SU-DHL-6 (cell line): ENCODE data around the gene MTCL1.

ENCODE experiments used
- H2AFZ ChIP-seq: fragments of 200-600 bp; sonication (generic); 2 replicates; pipeline ENCODE4 v1.6.1; 2014; ENCODE audit warnings: low read depth, mild to moderate bottlenecking, moderate library complexity, mixed read lengths, antibody characterized with exemption, low read length; ENCODE audit not compliant: severe bottlenecking
- H3F3A ChIP-seq: fragments of 200-600 bp; shearing (Covaris generic); 2 replicates; pipeline ENCODE4 v1.6.0; 2016; ENCODE audit warnings: antibody characterized with exemption, mild to moderate bottlenecking; ENCODE audit not compliant: insufficient read depth
- H3K27ac ChIP-seq: fragments of 200-600 bp; sonication (generic); 2 replicates; pipeline ENCODE4 v1.5.1; 2016; ENCODE audit warnings: low read depth, mild to moderate bottlenecking, low read length, moderate library complexity, mixed read lengths
- H3K27me3 ChIP-seq: fragments of 200-600 bp; sonication (generic), shearing (Covaris generic); 2 replicates; pipeline ENCODE4 v1.6.0; 2014; ENCODE audit warnings: mild to moderate bottlenecking, low read length
- H3K36me3 ChIP-seq: fragments of 200-600 bp; sonication (generic); 2 replicates; pipeline ENCODE4 v1.6.1; 2014; ENCODE audit warnings: mild to moderate bottlenecking, low read length, mixed read lengths
- H3K4me2 ChIP-seq: fragments of 300-600, 200-600 bp; shearing (Covaris generic), sonication (generic); 2 replicates; pipeline ENCODE4 v1.6.0; 2014; ENCODE audit warnings: low read length, low read depth, mild to moderate bottlenecking; ENCODE audit not compliant: poor library complexity, severe bottlenecking
- H3K4me3 ChIP-seq: fragments of 200-600 bp; sonication (generic); 2 replicates; pipeline ENCODE4 v1.5.1; 2014; ENCODE audit warnings: antibody characterized with exemption, low read length, mild to moderate bottlenecking, mixed read lengths; ENCODE audit not compliant: insufficient read depth, poor library complexity, severe bottlenecking
- H3K79me2 ChIP-seq: fragments of 200-600 bp; sonication (generic); 2 replicates; pipeline ENCODE4 v1.6.1; 2014; ENCODE audit warnings: mild to moderate bottlenecking, low read length, moderate library complexity; ENCODE audit not compliant: insufficient read depth
- H3K9ac ChIP-seq: fragments of 200-600 bp; sonication (generic); 2 replicates; pipeline ENCODE4 v1.7.0; 2014; ENCODE audit warnings: mild to moderate bottlenecking, low read length
- H3K9me2 ChIP-seq: fragments of 200-600 bp; sonication (generic); replicated peaks from 2 replicates; pipeline ENCODE4 v1.6.1; 2014; ENCODE audit warnings: low read length; ENCODE audit not compliant: insufficient read depth
- H3K9me3 ChIP-seq: fragments of 200-600 bp; sonication (generic); 2 replicates; pipeline ENCODE4 v1.6.1; 2014; ENCODE audit warnings: low read length, mixed read lengths; ENCODE audit not compliant: insufficient read depth
- H4K20me1 ChIP-seq: fragments of 200-600 bp; sonication (generic); 2 replicates; pipeline ENCODE4 v1.6.1; 2014; ENCODE audit warnings: low read depth, mild to moderate bottlenecking, antibody characterized with exemption, low read length, moderate library complexity, mixed read lengths
- CTCF ChIP-seq: fragments of 200-600 bp; sonication (generic); IDR thresholded peaks from one replicate; pipeline ENCODE4 v1.5.1; 2017; ENCODE audit warnings: antibody characterized with exemption, mild to moderate bottlenecking, low read length, moderate library complexity; ENCODE audit not compliant: insufficient read depth, poor library complexity, severe bottlenecking
- EZH2phosphoT487 ChIP-seq: fragments of 200-600 bp; sonication (generic), shearing (Covaris generic); conservative IDR thresholded peaks from 2 replicates; pipeline ENCODE4 v1.6.1; 2018; ENCODE audit warnings: mild to moderate bottlenecking, antibody characterized with exemption, low read length, moderate library complexity, mixed read lengths

MTCL1 gene

DNA sequence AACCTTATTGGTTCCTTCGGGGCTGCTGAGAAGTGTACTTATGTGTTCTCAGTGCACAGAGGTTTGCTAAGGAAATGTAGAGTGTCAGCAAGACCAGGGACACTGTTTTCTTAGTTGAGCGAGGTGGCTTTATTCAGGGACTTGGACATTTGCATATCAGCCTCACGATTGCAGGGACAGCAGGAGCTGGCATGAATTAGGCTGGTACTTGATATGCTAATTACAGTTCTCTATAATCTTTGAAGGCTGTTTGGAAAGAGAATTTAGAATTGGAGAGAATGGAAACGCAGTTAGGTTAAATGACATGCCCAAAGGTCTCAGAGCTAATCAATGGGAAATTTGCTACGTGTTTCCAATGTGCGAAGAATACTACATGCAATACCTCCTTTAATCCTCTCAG is 18.7 kb upstream of the MTCL1 start:
- no peaks in the 10 kb centered on the region for H3K27me3 ChIP-seq

DNA sequence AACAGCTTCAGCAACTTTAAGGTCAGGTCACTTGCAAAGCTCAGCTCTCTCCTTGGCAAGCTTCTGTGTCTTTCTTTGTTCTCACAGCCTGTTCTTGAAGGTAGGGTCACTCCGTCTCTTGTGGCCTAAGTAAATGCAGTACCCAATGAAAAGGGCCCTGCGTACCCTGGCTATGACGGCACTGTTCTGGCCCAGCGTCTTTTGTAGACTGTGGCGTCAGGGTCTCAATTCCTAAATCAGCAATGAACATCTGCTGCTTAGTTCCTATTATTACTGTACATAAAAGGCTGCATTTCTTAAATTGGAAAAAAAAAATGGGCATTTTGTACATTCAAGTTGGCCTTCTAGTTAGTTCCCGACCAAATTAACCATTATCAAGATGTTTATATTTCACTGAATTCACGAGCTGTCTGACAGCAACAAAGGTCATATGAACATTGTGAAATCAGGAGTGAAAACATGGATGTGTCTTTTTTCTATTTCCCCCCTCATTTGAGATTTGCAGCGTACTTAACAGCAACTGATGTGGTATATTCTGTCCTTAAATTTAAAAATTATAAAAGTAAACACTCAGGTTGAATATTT is 17.0 kb upstream of the MTCL1 start:
- H4K20me1 ChIP-seq = no peaks in the 10 kb centered on the region
- H3F3A ChIP-seq = no peaks in the 10 kb centered on the region
- no peaks in the 10 kb centered on the region for H3K9me2 ChIP-seq
- no peak overlapping the region for H2AFZ ChIP-seq
- no peak overlapping the region for H3K27ac ChIP-seq
- H3K27me3 ChIP-seq = no peaks in the 10 kb centered on the region
- no peaks in the 10 kb centered on the region for H3K9me3 ChIP-seq
- H3K79me2 ChIP-seq = no peaks in the 10 kb centered on the region
- no peak for TF ChIP-seq CTCF
- no peak for TF ChIP-seq EZH2phosphoT487
- no peak overlapping the region for H3K9ac ChIP-seq
- H3K36me3 ChIP-seq = no peaks in the 10 kb centered on the region
- H3K4me3 ChIP-seq = no peak overlapping the region
- H3K4me2 ChIP-seq = no peak overlapping the region

More for the DNA sequence above, 18.7 kb upstream of the MTCL1 start:
- H3K79me2 ChIP-seq = no peaks in the 10 kb centered on the region
- no peak overlapping the region for H3K4me2 ChIP-seq
- no peaks in the 10 kb centered on the region for H3K9me3 ChIP-seq
- no peak overlapping the region for H2AFZ ChIP-seq
- no peak for TF ChIP-seq CTCF
- TF ChIP-seq EZH2phosphoT487 = no peak
- H3F3A ChIP-seq = no peaks in the 10 kb centered on the region
- no peak overlapping the region for H3K4me3 ChIP-seq
- no peak overlapping the region for H3K9ac ChIP-seq
- H3K36me3 ChIP-seq = no peaks in the 10 kb centered on the region
- H3K27ac ChIP-seq = no peak overlapping the region
- no peaks in the 10 kb centered on the region for H3K9me2 ChIP-seq
- no peaks in the 10 kb centered on the region for H4K20me1 ChIP-seq

DNA sequence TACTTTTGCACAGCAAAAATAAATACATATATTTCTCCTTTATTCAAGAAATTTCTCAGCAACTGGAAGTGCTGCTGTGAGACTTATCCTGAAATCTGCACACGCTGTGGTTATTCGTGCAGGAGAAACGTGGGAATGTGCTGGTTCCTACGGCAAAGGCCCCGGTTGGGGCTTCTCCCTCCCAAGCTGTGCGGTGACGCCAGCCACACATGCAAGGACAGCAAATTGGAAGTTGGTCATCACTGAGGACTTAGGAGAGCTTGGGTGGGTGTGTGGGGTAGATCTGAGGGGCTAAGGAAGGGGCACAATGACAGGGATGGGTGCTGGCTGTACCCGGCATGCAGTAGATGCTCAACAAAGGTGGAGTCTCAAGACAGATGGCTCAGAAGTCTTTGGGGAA is 16.5 kb upstream of the MTCL1 start:
- Histone ChIP-seq H4K20me1 (no peaks in the 10 kb centered on the region), H3K4me3 (no peak overlapping the region), H2AFZ (no peak overlapping the region), H3K36me3 (no peaks in the 10 kb centered on the region), H3F3A (no peaks in the 10 kb centered on the region), H3K9ac (no peak overlapping the region), H3K27me3 (no peaks in the 10 kb centered on the region), H3K79me2 (no peaks in the 10 kb centered on the region), H3K27ac (no peak overlapping the region), H3K9me3 (no peaks in the 10 kb centered on the region), H3K9me2 (no peaks in the 10 kb centered on the region), H3K4me2 (no peak overlapping the region)
- TF ChIP-seq EZH2phosphoT487 (no peak), CTCF (no peak)
